Measurements from ENCODE around the gene FZR1. TPM values are rescaled to one million over a fixed set of nuclear protein-coding genes. Genes with fewer than 3 reads are reported as not detected.
A peak's percentile ranks its signal among the peaks of the same experiment; 100 is the strongest.

Gene FZR1
- total RNA-seq, 2 experiments from 2014 or later: 61.2 to 65.3 TPM

GRCh38 chr19:3504735-3505134 lies 1.4 kb upstream of the FZR1 start:
- Histone ChIP-seq H3K9me2 (ENCODE audit: insufficient read depth, low read length) (no peaks in the 10 kb centered on the region), H3K4me3 (ENCODE audit: low read depth, low read length, poor library complexity, severe bottlenecking) (peak overlapping the region; percentile 100), H3K27ac (ENCODE audit: low read depth, low read length, poor library complexity, severe bottlenecking) (peak overlapping the region; percentile 79), H4K20me1 (ENCODE audit: insufficient read depth, low read length) (0 out of 2 replicates have a peak, but pooled peaks cover 3% of the 10 kb centered on the region), H3K9me3 (ENCODE audit: low read length) (no peaks in the 10 kb centered on the region), H2AFZ (ENCODE audit: low read length) (0 out of 2 replicates have a peak overlapping the region, but pooled peaks have one; percentile 45), H3K4me2 (ENCODE audit: low read length) (peak overlapping the region; percentile 91), H3K36me3 (ENCODE audit: insufficient read depth, low read length) (peaks cover 15% of the 10 kb centered on the region; the same call in 1 of the 2 replicates), H3K4me1 (ENCODE audit: insufficient read depth, low read length, poor library complexity, severe bottlenecking) (peaks cover 26% of the 10 kb centered on the region), H3K79me2 (ENCODE audit: insufficient read depth, low read depth, low read length) (peaks cover 38% of the 10 kb centered on the region)
- ChIA-PET POLR2A (interaction anchor here (0.7 to 1.2 kb wide), 2 partner anchors 13 to 51 kb away, joined by 3 to 5 read pairs; no protein-coding TSS in a partner anchor), CTCF (ENCODE audit: unreplicated experiment) (no interaction called here)
- no peak for TF ChIP-seq CTCF (conservative IDR thresholded peaks at IDR 0.05; ENCODE audit: low read length)
- TF ChIP-seq EZH2phosphoT487 (IDR thresholded peaks at IDR 0.05; ENCODE audit: borderline replicate concordance, low read depth, low read length): no peak
- no TSS peak for BruUV-seq (replicated peaks)
- intact Hi-C loops (cut with micrococcal nuclease; ENCODE audit: unreplicated experiment): loop anchor here (1.0 to 5.0 kb wide), 3 partner anchors 24 to 122 kb away; partner anchors contain the start of genes CACTIN, HMG20B and SMIM24
- peak; percentile 10 for DNase-seq (ENCODE audit: low spot score)

GRCh38 chr19:3506384-3507340 lies 551 bp downstream of the FZR1 start:
- H4K20me1 ChIP-seq (ENCODE audit: insufficient read depth, low read length): 0 out of 2 replicates have a peak, but pooled peaks cover 3% of the 10 kb centered on the region
- H3K79me2 ChIP-seq (ENCODE audit: insufficient read depth, low read depth, low read length): peaks cover 31% of the 10 kb centered on the region
- TF ChIP-seq EZH2phosphoT487 (IDR thresholded peaks at IDR 0.05; ENCODE audit: borderline replicate concordance, low read depth, low read length): no peak
- TF ChIP-seq CTCF (conservative IDR thresholded peaks at IDR 0.05; ENCODE audit: low read length): no peak
- H3K27ac ChIP-seq (ENCODE audit: low read depth, low read length, poor library complexity, severe bottlenecking): peak overlapping the region; percentile 71
- H3K9me2 ChIP-seq (ENCODE audit: insufficient read depth, low read length): no peaks in the 10 kb centered on the region
- no TSS peak for BruUV-seq (replicated peaks)
- peaks cover 30% of the 10 kb centered on the region; the same call in 1 of the 2 replicates for H3K36me3 ChIP-seq (ENCODE audit: insufficient read depth, low read length)
- intact Hi-C loops (cut with micrococcal nuclease; ENCODE audit: unreplicated experiment): loop anchor here (5.0 kb wide), 1 partner anchor 66 kb away; the partner anchor contains the start of gene HMG20B
- CTCF ChIA-PET (ENCODE audit: unreplicated experiment): no interaction called here
- peaks cover 22% of the 10 kb centered on the region for H3K4me1 ChIP-seq (ENCODE audit: insufficient read depth, low read length, poor library complexity, severe bottlenecking)
- peak; percentile 26 for DNase-seq (ENCODE audit: low spot score)
- H3K9me3 ChIP-seq (ENCODE audit: low read length): no peaks in the 10 kb centered on the region
- POLR2A ChIA-PET: interaction anchor here (0.7 kb wide), 1 partner anchor 191 kb away, joined by 3 read pairs; no protein-coding TSS in a partner anchor
- H3K4me2 ChIP-seq (ENCODE audit: low read length): peak overlapping the region; percentile 85
- peak overlapping the region; percentile 100 for H3K4me3 ChIP-seq (ENCODE audit: low read depth, low read length, poor library complexity, severe bottlenecking)
- H2AFZ ChIP-seq (ENCODE audit: low read length): peak overlapping the region; percentile 69

Measured in OCI-LY7 (cell line).